GM12878 (cell line): Measurements from ENCODE around the gene GNA15. TPM values are rescaled to one million over a fixed set of nuclear protein-coding genes. Genes with fewer than 3 reads are reported as not detected.

Experiments used
- ATAC-seq: fragments of 200-7000 bp; cut with Tn5 transposase; 3 replicates; pipeline ENCODE4 v1.9.1; 2020; ENCODE audit warnings: mild to moderate bottlenecking, moderate library complexity
- BruUV-seq: library from RNA; stranded (reverse); fragments of 400-500 nt; replicated peaks from 2 replicates; lab custom pipeline; 2021; lab: Mats Ljungman, UMichigan
- CTCF ChIA-PET: fragments of 300-600 bp; sonication (Branson Sonifier 250); formaldehyde crosslinking; extraction: SDS; loops from one replicate; lab custom pipeline; 2021; ENCODE audit warnings: inconsistent platforms; lab: Yijun Ruan, JAX
- POLR2A ChIA-PET: fragments of 350-600 bp; formaldehyde crosslinking; extraction: SDS; loops from one replicate; lab custom pipeline; 2021; ENCODE audit warnings: inconsistent platforms; lab: Charles Lee
- RAD21 ChIA-PET: fragments of 300-600 bp; sonication (Branson Sonifier 250); formaldehyde crosslinking; loops from one replicate; lab custom pipeline; 2023; ENCODE audit warnings: antibody characterized with exemption; ENCODE audit not compliant: unreplicated experiment; lab: Charles Lee
- SMC1A ChIA-PET: fragments of 300-600 bp; sonication (Branson Sonifier 250); formaldehyde crosslinking; loops from one replicate; lab custom pipeline; 2023; ENCODE audit not compliant: unreplicated experiment, uncharacterized antibody; lab: Charles Lee
- DNase-seq: peaks from one replicate; pipeline ENCODE4 v3.0.0-alpha.2; 2011; ENCODE audit warnings: low read depth, low spot score
- FAIRE-seq: peaks from 3 replicates; lab custom pipeline; 2011; peaks lifted over from hg19 to GRCh38; lab: Jason Lieb, UNC
- H2AFZ ChIP-seq: 2 replicates; pipeline ENCODE4 v1.6.0; 2011; ENCODE audit warnings: low read depth, low read length, control low read depth; ENCODE audit not compliant: control insufficient read depth
- H3K27ac ChIP-seq: 2 replicates; pipeline ENCODE4 v1.5.1; 2011; ENCODE audit warnings: control low read depth; ENCODE audit not compliant: control insufficient read depth, insufficient read depth
- H3K27me3 ChIP-seq, 2 experiments: replicated peaks in 1 of 2; 2 replicates each; pipeline versions ENCODE4 v1.6.0 to v1.6.1; 2011; ENCODE audit warnings: low read length in 1 of 2; ENCODE audit not compliant: control insufficient read depth in 2 of 2, insufficient read depth in 2 of 2
- H3K36me3 ChIP-seq, 2 experiments: 2 replicates each; pipeline ENCODE4 v1.5.1; 2011; ENCODE audit warnings: low read length in 1 of 2; ENCODE audit not compliant: control insufficient read depth in 2 of 2, insufficient read depth in 2 of 2
- H3K4me1 ChIP-seq: 2 replicates; pipeline ENCODE4 v1.6.1; 2011; ENCODE audit warnings: mild to moderate bottlenecking, low read length, moderate library complexity, mixed read lengths; ENCODE audit not compliant: control insufficient read depth, insufficient read depth
- H3K4me2 ChIP-seq: 2 replicates; pipeline ENCODE4 v1.6.0; 2011; ENCODE audit warnings: control low read depth; ENCODE audit not compliant: control insufficient read depth, insufficient read depth
- H3K4me3 ChIP-seq: fragments of 200-600 bp; sonication (generic); 2 replicates; pipeline ENCODE4 v1.5.1; 2016
- H3K79me2 ChIP-seq: 2 replicates; pipeline ENCODE4 v1.6.0; 2011; ENCODE audit warnings: low read length; ENCODE audit not compliant: control insufficient read depth, insufficient read depth
- H3K9ac ChIP-seq: 2 replicates; pipeline ENCODE4 v1.8.0; 2011; ENCODE audit warnings: low read length, control low read depth, mixed read lengths; ENCODE audit not compliant: control insufficient read depth, insufficient read depth
- H3K9me3 ChIP-seq: replicated peaks from 3 replicates; pipeline ENCODE4 v1.5.1; 2011; ENCODE audit warnings: mild to moderate bottlenecking, low read length; ENCODE audit not compliant: control insufficient read depth, insufficient read depth
- H4K20me1 ChIP-seq: 2 replicates; pipeline ENCODE4 v1.6.0; 2011; ENCODE audit not compliant: control insufficient read depth, insufficient read depth
- WGBS: methylation state at CpG from one replicate; pipeline ENCODE4 v1.1.6; 2016; ENCODE audit warnings: low lambda C conversion rate; ENCODE audit not compliant: insufficient replicate concordance, insufficient coverage; ENCODE audit errors: missing lambda C conversion rate; 5-methylcytosine and 5-hydroxymethylcytosine counted together
- in situ Hi-C: fragments of 300-500 bp; cut with MboI; formaldehyde crosslinking; loops from 9 replicates; pipeline ENCODE4 v1.14.3; 2018; ENCODE audit warnings: mixed read lengths
- intact Hi-C: fragments of 100-400 bp; cut with micrococcal nuclease; formaldehyde crosslinking; loops from one replicate; pipeline ENCODE4 v1.14.2; 2022; ENCODE audit not compliant: unreplicated experiment
- polyA plus RNA-seq, 11 experiments: library from polyadenylated mRNA; depleted of rRNA in 4 of 11; unstranded in 6 of 11; stranded (reverse) in 5 of 11; fragments of >200 nt; fragmentation: Nextera tagmentation in 4 of 11; fragmentation: Illumina TruSeq in 1 of 11; extraction: Ambion mirVana in 4 of 11; extraction: Trizol in 1 of 11; gene quantifications; 1 replicate in 1 of 11; 2 replicates in 10 of 11; pipeline versions ENCODE4 v1.2.1 to v1.2.3, GENCODE V29; 2011 to 2016; ENCODE audit warnings: inconsistent platforms in 2 of 11, missing spikeins in 2 of 11, low read depth in 1 of 11
- total RNA-seq, 4 experiments: library from RNA; depleted of rRNA in 3 of 4; stranded (reverse); fragments of >200 nt in 3 of 4; fragmentation: Illumina TruSeq in 1 of 4; extraction: Trizol in 1 of 4; gene quantifications; 2 replicates each; pipeline versions ENCODE4 v1.2.1 to v1.2.3, GENCODE V29; 2013 to 2021
- TF ChIP-seq, protein P1 (sequence below): fragments of 150-350 bp; IDR thresholded peaks from 2 replicates; pipeline ENCODE4 v1.6.1; 2016; ENCODE audit warnings: low read depth, low read length

Gene GNA15
- total and polyA plus RNA-seq, 10 of the 15 experiments (the other 5 are each of a cell fraction or from before 2014, with no cell fraction given): 0.42 to 18.0 (median 9.4) TPM

DNA sequence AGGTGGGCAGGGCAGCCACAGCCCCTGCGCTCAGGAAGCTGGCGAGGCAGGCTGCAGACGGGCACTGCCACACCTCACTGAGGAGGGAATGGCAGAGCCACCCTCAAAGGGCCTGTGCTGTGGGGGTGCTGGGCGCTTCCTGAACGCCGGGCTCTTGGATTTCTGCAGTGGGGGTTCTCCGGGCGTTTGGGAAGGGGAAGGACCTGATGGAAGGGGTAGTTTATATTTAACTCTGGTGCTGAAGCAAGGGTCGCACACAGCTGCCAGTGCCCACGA, 31.2 kb upstream of the GNA15 start:
- Histone ChIP-seq H3K27me3 (no peaks in the 10 kb centered on the region), H3K9me3 (no peaks in the 10 kb centered on the region), H3K9ac (no peak overlapping the region), H3K4me1 (no peaks in the 10 kb centered on the region), H4K20me1 (no peaks in the 10 kb centered on the region; the same call in 1 of the 2 replicates), H2AFZ (no peak overlapping the region), H3K4me3 (no peak overlapping the region), H3K27ac (no peak overlapping the region), H3K36me3 (no peaks in the 10 kb centered on the region), H3K79me2 (no peaks in the 10 kb centered on the region), H3K4me2 (no peak overlapping the region)
- TF ChIP-seq, protein P1, sequence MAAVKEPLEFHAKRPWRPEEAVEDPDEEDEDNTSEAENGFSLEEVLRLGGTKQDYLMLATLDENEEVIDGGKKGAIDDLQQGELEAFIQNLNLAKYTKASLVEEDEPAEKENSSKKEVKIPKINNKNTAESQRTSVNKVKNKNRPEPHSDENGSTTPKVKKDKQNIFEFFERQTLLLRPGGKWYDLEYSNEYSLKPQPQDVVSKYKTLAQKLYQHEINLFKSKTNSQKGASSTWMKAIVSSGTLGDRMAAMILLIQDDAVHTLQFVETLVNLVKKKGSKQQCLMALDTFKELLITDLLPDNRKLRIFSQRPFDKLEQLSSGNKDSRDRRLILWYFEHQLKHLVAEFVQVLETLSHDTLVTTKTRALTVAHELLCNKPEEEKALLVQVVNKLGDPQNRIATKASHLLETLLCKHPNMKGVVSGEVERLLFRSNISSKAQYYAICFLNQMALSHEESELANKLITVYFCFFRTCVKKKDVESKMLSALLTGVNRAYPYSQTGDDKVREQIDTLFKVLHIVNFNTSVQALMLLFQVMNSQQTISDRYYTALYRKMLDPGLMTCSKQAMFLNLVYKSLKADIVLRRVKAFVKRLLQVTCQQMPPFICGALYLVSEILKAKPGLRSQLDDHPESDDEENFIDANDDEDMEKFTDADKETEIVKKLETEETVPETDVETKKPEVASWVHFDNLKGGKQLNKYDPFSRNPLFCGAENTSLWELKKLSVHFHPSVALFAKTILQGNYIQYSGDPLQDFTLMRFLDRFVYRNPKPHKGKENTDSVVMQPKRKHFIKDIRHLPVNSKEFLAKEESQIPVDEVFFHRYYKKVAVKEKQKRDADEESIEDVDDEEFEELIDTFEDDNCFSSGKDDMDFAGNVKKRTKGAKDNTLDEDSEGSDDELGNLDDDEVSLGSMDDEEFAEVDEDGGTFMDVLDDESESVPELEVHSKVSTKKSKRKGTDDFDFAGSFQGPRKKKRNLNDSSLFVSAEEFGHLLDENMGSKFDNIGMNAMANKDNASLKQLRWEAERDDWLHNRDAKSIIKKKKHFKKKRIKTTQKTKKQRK: no peak
- ChIA-PET SMC1A (interaction anchor here (0.8 to 2.1 kb wide), 6 partner anchors 20 to 154 kb away, joined by 3 to 11 read pairs (median 6); no protein-coding TSS in a partner anchor), CTCF (interaction anchor here (1.0 to 6.2 kb wide), 25 partner anchors 13 to 217 kb away, joined by 3 to 73 read pairs (median 7); no protein-coding TSS in a partner anchor), RAD21 (interaction anchor here (0.6 to 2.1 kb wide), 9 partner anchors 20 to 456 kb away, joined by 3 to 10 read pairs (median 5); no protein-coding TSS in a partner anchor), POLR2A (no interaction called here)
- no TSS peak for BruUV-seq
- DNase-seq (no peak), FAIRE-seq (no peak), ATAC-seq (no peak)
- intact Hi-C loops (no loop called here), in situ Hi-C loops (loop anchor here (5.0 kb wide), 1 partner anchor 142 kb away; no protein-coding TSS in a partner anchor)
- 13% methylated on average over 8 of the region's 10 CpGs for whole genome bisulfite sequencing
